Epithelial cell of prostate (primary cell): ENCODE measurements around the gene ZNF646.

Experiments used
- DNase-seq: peaks from one replicate; pipeline ENCODE4 v3.0.0-alpha.2; 2011; ENCODE audit warnings: low read depth, low spot score
- H3K27ac ChIP-seq: fragments of 450-650 bp; 2 replicates; pipeline ENCODE4 v1.5.1; 2017; ENCODE audit warnings: mild to moderate bottlenecking

Gene ZNF646

GRCh38 chr16:31106509-31107464 is 32.6 kb downstream of the ZNF646 start:
- DNase-seq, result no peak
- H3K27ac ChIP-seq, result no peak overlapping the region

- DNase-seq, result no peak
- no peak overlapping the region for H3K27ac ChIP-seq
Measured at GRCh38 chr16:31107465-31107867, 33.2 kb downstream of the ZNF646 start.

- H3K27ac ChIP-seq, result peak within 1 kb of the TSS; percentile 21
- no peak for DNase-seq
Measured at GRCh38 chr16:31108035-31108793, 34.0 kb downstream of the ZNF646 start, which contains the start of gene BCKDK. Gene BCKDK, plus strand, starts transcription at chr16:31108386. Its CDS starts 838 bp downstream, at chr16:31109224.

- DNase-seq, result no peak
- peak overlapping the region; percentile 21 for H3K27ac ChIP-seq
Measured at GRCh38 chr16:31108794-31109558, 34.8 kb downstream of the ZNF646 start.

- no peak for DNase-seq
- no peak overlapping the region for H3K27ac ChIP-seq
Measured at GRCh38 chr16:31109622-31110021, 35.4 kb downstream of the ZNF646 start.

- no peak overlapping the region for H3K27ac ChIP-seq
- no peak for DNase-seq
Measured at GRCh38 chr16:31110106-31111034, 36.1 kb downstream of the ZNF646 start.

- DNase-seq, result no peak
Measured at GRCh38 chr16:31111881-31112466, 37.8 kb downstream of the ZNF646 start.

GRCh38 chr16:31112711-31113110 is 38.5 kb downstream of the ZNF646 start:
- no peak for DNase-seq
- H3K27ac ChIP-seq, result peak overlapping the region; percentile 38

More at GRCh38 chr16:31111881-31112466, 37.8 kb downstream of the ZNF646 start:
- no peak overlapping the region for H3K27ac ChIP-seq

GRCh38 chr16:31113121-31114120 is 39.2 kb downstream of the ZNF646 start:
- no peak for DNase-seq
- H3K27ac ChIP-seq, result peak overlapping the region; percentile 38

- no peak for DNase-seq
Measured at GRCh38 chr16:31114468-31114867, 40.2 kb downstream of the ZNF646 start.

GRCh38 chr16:31117384-31118222 is 43.4 kb downstream of the ZNF646 start, which contains the start of gene KAT8:
Gene KAT8, plus strand, starts transcription at chr16:31117664. Its CDS starts 18 bp downstream, at chr16:31117682.
- peak within 1 kb of the TSS; percentile 99 for H3K27ac ChIP-seq
- DNase-seq, result peak; percentile 97

More at GRCh38 chr16:31114468-31114867, 40.2 kb downstream of the ZNF646 start:
- H3K27ac ChIP-seq, result peak overlapping the region; percentile 38

GRCh38 chr16:31118223-31119155 is 44.3 kb downstream of the ZNF646 start:
- peak; percentile 96 for DNase-seq
- peak overlapping the region; percentile 99 for H3K27ac ChIP-seq

- DNase-seq, result no peak
Measured at GRCh38 chr16:31120129-31120528, 45.9 kb downstream of the ZNF646 start.

GRCh38 chr16:31125844-31126243 is 51.6 kb downstream of the ZNF646 start:
- H3K27ac ChIP-seq, result no peak overlapping the region
- DNase-seq, result no peak

More at GRCh38 chr16:31120129-31120528, 45.9 kb downstream of the ZNF646 start:
- H3K27ac ChIP-seq, result no peak overlapping the region

GRCh38 chr16:31127182-31127581 is 53.0 kb downstream of the ZNF646 start:
- no peak overlapping the region for H3K27ac ChIP-seq
- DNase-seq, result no peak
